ENCODE measurements around the gene MOXD1. TPM values are rescaled to one million over a fixed set of nuclear protein-coding genes. Genes with fewer than 3 reads are reported as not detected.

The MOXD1 gene
- total and polyA plus RNA-seq, 4 donors: 4.5 to 37.5 (median 17.7) TPM

DNA sequence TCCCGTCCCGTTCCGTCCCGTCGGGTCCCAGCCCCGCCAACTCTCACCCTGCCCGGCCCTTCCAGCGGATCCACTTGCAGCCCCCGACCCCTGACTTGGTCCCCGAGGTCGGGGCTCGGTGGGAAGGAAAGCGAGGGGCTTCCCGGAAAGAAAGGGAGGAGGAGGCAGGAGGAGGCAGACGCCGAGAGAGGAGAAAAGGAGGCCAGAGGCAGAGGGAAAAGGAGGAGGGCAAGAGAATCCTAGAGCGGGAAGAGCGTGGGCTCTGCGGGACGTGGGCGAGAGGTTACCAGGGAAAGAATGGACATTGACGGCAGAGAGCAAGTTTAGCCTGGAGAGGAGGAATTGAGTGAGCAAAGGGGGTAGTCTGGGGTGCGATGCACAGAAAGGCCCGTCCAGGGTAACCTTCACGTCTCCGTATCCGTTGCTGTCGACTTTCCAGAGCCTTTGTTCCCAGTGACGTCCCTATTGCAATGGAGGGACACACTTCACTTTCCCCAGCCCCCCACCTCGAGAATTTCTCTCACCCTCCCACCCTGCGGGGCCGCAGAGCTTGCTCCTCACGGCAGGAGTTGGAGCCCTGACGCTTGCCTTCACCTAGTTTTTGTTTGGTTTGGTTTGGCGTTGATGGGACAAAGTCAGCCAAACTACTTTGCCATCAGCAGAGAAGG, 477 bp upstream of the MOXD1 start:
- H3K36me3 ChIP-seq (ENCODE audit: control insufficient read depth in 4 of 4, insufficient read depth in 4 of 4, low read length in 4 of 4): no peaks in the 10 kb centered on the region
- H3K4me3 ChIP-seq: peak overlapping the region; percentile 63
- peaks cover 0 to 17% (median 4%) of the 10 kb centered on the region in 5 donors for H3K4me1 ChIP-seq (ENCODE audit: control insufficient read depth in 5 of 5, insufficient read depth in 5 of 5, low read length in 5 of 5)
- DNase-seq (peak; percentile 44 to 69 (median 45)), ATAC-seq (ENCODE audit: insufficient read depth, low FRiP score) (no peak)
- peak overlapping the region in 1 of 2 donors; percentile 26 for H3K27ac ChIP-seq (ENCODE audit: low read depth in 1 of 2, low read length in 1 of 2)
- peaks cover 0 to 4% (median 0%) of the 10 kb centered on the region in 4 donors for H3K9me3 ChIP-seq (ENCODE audit: control insufficient read depth in 4 of 4, insufficient read depth in 3 of 4, low read length in 3 of 4)
- TF ChIP-seq, protein P1, sequence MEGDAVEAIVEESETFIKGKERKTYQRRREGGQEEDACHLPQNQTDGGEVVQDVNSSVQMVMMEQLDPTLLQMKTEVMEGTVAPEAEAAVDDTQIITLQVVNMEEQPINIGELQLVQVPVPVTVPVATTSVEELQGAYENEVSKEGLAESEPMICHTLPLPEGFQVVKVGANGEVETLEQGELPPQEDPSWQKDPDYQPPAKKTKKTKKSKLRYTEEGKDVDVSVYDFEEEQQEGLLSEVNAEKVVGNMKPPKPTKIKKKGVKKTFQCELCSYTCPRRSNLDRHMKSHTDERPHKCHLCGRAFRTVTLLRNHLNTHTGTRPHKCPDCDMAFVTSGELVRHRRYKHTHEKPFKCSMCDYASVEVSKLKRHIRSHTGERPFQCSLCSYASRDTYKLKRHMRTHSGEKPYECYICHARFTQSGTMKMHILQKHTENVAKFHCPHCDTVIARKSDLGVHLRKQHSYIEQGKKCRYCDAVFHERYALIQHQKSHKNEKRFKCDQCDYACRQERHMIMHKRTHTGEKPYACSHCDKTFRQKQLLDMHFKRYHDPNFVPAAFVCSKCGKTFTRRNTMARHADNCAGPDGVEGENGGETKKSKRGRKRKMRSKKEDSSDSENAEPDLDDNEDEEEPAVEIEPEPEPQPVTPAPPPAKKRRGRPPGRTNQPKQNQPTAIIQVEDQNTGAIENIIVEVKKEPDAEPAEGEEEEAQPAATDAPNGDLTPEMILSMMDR (IDR thresholded peaks at IDR 0.05; ENCODE audit: control extremely low read depth, extremely low read depth): no peak
- 15% methylated on average over 35 of the region's 35 CpGs for WGBS, 2 donors
- H3K27me3 ChIP-seq (ENCODE audit: control insufficient read depth in 3 of 3, insufficient read depth in 3 of 3, low read length in 2 of 3): peaks cover 0 to 15% (median 4%) of the 10 kb centered on the region in 3 donors
- peak overlapping the region; percentile 36 to 71 for H3K9ac ChIP-seq (ENCODE audit: insufficient read depth in 1 of 2, low read length in 2 of 2)

DNA sequence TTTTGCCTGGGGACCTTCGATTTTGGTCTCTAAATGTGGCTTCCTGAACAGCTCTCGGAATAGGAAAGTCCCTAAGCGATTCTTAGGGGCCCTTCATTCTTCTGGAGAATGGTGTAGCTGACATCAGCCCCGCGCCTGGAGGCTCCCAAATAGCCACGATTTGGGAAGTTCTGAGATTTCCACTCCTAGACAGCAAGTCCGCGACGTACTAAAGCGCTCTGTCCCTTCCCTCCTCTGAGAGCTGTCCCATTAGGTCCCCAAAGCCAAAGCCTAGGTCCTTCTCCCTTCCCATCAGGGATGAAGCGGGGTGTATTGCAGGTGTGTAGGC, 756 bp downstream of the MOXD1 start:
- DNase-seq (peak in 2 of 3 donors; percentile 32 to 45), ATAC-seq (ENCODE audit: insufficient read depth, low FRiP score) (peak; percentile 19)
- peaks cover 0 to 17% (median 4%) of the 10 kb centered on the region in 5 donors for H3K4me1 ChIP-seq (ENCODE audit: control insufficient read depth in 5 of 5, insufficient read depth in 5 of 5, low read length in 5 of 5)
- peaks cover 0 to 15% (median 4%) of the 10 kb centered on the region in 3 donors for H3K27me3 ChIP-seq (ENCODE audit: control insufficient read depth in 3 of 3, insufficient read depth in 3 of 3, low read length in 2 of 3)
- WGBS, 2 donors: 16 to 17% methylated on average over 11 of the region's 11 CpGs
- H3K4me3 ChIP-seq: peak overlapping the region; percentile 63
- TF ChIP-seq, protein P1 (IDR thresholded peaks at IDR 0.05; ENCODE audit: control extremely low read depth, extremely low read depth): no peak
- peaks cover 0 to 4% (median under 1%) of the 10 kb centered on the region in 4 donors for H3K9me3 ChIP-seq (ENCODE audit: control insufficient read depth in 4 of 4, insufficient read depth in 3 of 4, low read length in 3 of 4)
- H3K36me3 ChIP-seq (ENCODE audit: control insufficient read depth in 4 of 4, insufficient read depth in 4 of 4, low read length in 4 of 4): no peaks in the 10 kb centered on the region
- H3K27ac ChIP-seq (ENCODE audit: low read depth in 1 of 2, low read length in 1 of 2): peak overlapping the region in 1 of 2 donors; percentile 15
- H3K9ac ChIP-seq (ENCODE audit: insufficient read depth in 1 of 2, low read length in 2 of 2): peak overlapping the region; percentile 7 to 79

DNA sequence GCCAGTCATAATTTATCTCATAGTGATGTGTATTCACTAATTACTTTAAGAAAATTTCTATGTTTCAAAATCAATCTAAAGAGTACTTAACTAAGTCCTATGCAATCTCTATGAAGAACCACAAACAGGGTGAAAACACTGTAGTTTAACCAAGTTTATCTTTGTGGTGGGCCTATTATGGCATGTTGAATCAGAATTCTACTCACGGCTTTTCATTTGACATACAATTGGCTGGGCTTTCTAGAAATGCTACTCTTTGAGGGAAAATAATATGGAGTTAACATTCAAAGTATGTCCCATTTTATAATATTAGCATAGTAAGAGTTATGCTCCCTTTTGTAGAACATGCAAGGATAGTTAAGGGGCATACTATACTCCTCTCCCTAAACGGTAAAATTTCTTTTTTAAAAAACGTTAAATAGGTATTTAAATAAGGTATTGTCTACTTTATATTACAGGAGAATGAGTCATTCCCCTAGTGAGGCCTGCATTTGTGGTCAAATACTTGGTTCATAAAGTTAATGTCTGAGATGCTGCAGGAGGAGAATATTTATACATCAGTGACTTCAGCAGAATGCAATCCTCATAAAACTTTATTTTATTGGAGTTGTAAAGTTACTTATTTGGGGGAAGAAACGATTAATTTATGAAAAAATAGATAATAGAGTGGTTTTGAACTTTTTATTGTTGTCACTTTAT, 1.8 kb downstream of the MOXD1 start:
- peak in 1 of 3 donors; percentile 46 for DNase-seq

More for the DNA sequence above, 1.8 kb downstream of the MOXD1 start:
- no peak for ATAC-seq (ENCODE audit: insufficient read depth, low FRiP score)
- H3K4me3 ChIP-seq: no peak overlapping the region
- peaks cover 0 to 15% (median 4%) of the 10 kb centered on the region in 3 donors for H3K27me3 ChIP-seq (ENCODE audit: control insufficient read depth in 3 of 3, insufficient read depth in 3 of 3, low read length in 2 of 3)
- peak overlapping the region in 1 of 2 donors; percentile 79 for H3K9ac ChIP-seq (ENCODE audit: insufficient read depth in 1 of 2, low read length in 2 of 2)
- no peaks in the 10 kb centered on the region for H3K36me3 ChIP-seq (ENCODE audit: control insufficient read depth in 4 of 4, insufficient read depth in 4 of 4, low read length in 4 of 4)
- H3K4me1 ChIP-seq (ENCODE audit: control insufficient read depth in 5 of 5, insufficient read depth in 5 of 5, low read length in 5 of 5): peaks cover 0 to 17% (median 4%) of the 10 kb centered on the region in 5 donors
- WGBS, 2 donors: 68 to 84% methylated on average over 4 of the region's 4 CpGs
- TF ChIP-seq, protein P1 (IDR thresholded peaks at IDR 0.05; ENCODE audit: control extremely low read depth, extremely low read depth): no peak
- H3K9me3 ChIP-seq (ENCODE audit: control insufficient read depth in 4 of 4, insufficient read depth in 3 of 4, low read length in 3 of 4): peaks cover 0 to 8% (median 4%) of the 10 kb centered on the region in 4 donors
- no peak overlapping the region for H3K27ac ChIP-seq (ENCODE audit: low read depth in 1 of 2, low read length in 1 of 2)

All from lung (tissue), 12 donors.